Activated T-helper 1 cell treated with anti-CD3 and anti-CD28 coated beads, Interleukin-12 subunit alpha, Interleukin-12 subunit beta, Interleukin-2, Interleukin-4 antibody, amounts not matched to agents 30 ng/mL and 10 ng/mL and 1 ng/mL, durations not matched to agents 14 hours and 24 hours and 36 hours (primary cell): Measurements from ENCODE around the gene GTPBP6. TPM values are rescaled to one million over a fixed set of nuclear protein-coding genes. Genes with fewer than 3 reads are reported as not detected.

Experiments
- DNase-seq: peaks from one replicate; pipeline ENCODE4 v3.0.0; 2021; ENCODE audit warnings: low spot score
- H3K27ac Mint-ChIP-seq: one replicate; pipeline ENCODE4 v1.8.0; 2021; ENCODE audit warnings: mild to moderate bottlenecking, mixed read lengths
- H3K27me3 Mint-ChIP-seq: one replicate; pipeline ENCODE4 v1.8.0; 2022; ENCODE audit warnings: mild to moderate bottlenecking, moderate library complexity, mixed read lengths; ENCODE audit not compliant: insufficient read depth
- H3K36me3 Mint-ChIP-seq: one replicate; pipeline ENCODE4 v1.8.0; 2021; ENCODE audit warnings: low read depth, mixed read lengths
- H3K4me1 Mint-ChIP-seq: one replicate; pipeline ENCODE4 v1.8.0; 2021; ENCODE audit warnings: low read depth, mixed read lengths
- H3K4me3 Mint-ChIP-seq: one replicate; pipeline ENCODE4 v1.8.0; 2021; ENCODE audit warnings: mild to moderate bottlenecking, moderate library complexity, mixed read lengths
- H3K9me3 Mint-ChIP-seq: one replicate; pipeline ENCODE4 v1.8.0; 2021; ENCODE audit warnings: mixed read lengths
- intact Hi-C: fragments of 100-400 bp; cut with micrococcal nuclease; formaldehyde crosslinking; loops from one replicate; pipeline ENCODE4 v1.15.1; 2024
- total RNA-seq: library from RNA; stranded (reverse); gene quantifications from 2 replicates; pipeline ENCODE4 v1.2.3, GENCODE V29; 2022

GTPBP6 gene, protein sequence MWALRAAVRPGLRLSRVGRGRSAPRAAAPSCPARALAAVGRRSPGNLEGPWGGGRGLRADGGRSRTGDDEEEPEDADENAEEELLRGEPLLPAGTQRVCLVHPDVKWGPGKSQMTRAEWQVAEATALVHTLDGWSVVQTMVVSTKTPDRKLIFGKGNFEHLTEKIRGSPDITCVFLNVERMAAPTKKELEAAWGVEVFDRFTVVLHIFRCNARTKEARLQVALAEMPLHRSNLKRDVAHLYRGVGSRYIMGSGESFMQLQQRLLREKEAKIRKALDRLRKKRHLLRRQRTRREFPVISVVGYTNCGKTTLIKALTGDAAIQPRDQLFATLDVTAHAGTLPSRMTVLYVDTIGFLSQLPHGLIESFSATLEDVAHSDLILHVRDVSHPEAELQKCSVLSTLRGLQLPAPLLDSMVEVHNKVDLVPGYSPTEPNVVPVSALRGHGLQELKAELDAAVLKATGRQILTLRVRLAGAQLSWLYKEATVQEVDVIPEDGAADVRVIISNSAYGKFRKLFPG
- 68.3 and 69.5 TPM in 2 replicates for total RNA-seq

DNA sequence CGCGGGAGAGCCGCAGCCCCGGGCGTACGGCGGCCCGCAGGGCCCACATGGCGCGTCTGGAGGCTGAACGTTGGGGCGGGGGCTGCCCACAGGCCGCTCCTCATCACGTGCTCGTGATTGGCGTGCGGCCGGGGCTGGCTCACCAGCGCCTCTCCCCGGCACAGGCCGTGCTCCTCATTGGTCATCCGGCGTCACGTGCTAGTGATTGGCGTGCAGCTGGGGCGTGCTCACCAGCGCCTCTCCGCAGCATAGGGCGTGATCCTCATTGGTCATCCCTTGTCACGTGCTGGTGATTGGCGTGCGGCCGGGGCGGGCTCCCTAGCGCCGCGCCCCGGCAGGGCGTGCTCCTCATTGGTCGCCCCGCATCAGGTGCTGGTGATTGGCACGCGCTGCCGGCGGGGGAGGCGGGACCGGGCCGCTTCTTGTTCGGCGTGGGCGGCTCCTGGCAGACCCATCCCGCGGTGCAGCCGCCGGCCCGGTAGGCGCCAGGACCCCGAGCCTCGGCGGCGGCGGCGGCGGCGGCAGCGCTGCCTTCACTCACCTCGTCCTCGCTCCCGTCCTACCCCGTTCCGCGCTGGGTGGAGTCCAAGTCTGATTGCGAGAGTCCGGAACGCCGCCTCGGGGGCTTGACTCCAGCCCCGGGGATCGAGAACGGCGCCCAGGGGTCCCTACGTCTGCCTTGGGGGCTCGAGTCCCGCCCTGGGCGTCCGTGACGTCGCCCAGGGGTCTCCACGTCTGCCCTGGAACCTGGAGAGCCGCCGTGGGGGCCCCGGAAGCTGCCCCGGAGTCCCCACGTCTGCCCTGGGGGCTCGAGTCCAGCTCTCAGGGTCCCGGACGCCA, at the start of gene GTPBP6:
TSS of gene GTPBP6 (minus strand) at position 58 of the 840 bp plus-strand sequence. CDS start at position 49, 9 bp downstream.
- peak; percentile 100 for DNase-seq
- Mint-ChIP-seq H3K27ac (peak within 1 kb of the TSS; percentile 94), H3K36me3 (peaks cover 4% of the 10 kb centered on the region), H3K27me3 (peaks cover 2% of the 10 kb centered on the region), H3K4me1 (peaks cover 18% of the 10 kb centered on the region), H3K4me3 (peak within 1 kb of the TSS; percentile 86), H3K9me3 (no peaks in the 10 kb centered on the region)
- intact Hi-C loops = loop anchor here (1.0 kb wide), 3 partner anchors 36 to 1073 kb away; partner anchors contain the start of gene SLC25A6

DNA sequence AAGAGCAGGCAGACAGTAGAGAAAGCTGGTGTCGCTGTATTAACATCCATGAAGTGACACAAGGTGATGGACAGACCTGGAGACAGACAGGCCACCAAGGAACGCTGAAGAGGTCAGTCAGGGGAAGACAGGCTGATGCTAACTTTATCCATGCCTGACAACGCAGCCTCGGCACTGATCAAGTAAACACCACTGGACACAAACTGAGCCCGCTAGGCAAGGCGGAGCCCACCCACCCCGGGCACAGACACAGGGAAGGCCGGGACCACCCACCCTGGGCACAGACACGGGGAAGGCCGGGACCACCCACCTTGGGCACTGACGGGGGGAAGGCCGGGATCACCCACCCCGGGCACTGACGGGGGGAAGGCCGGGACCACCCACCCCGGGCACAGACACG, 49.3 kb upstream of the GTPBP6 start:
- peaks cover 6% of the 10 kb centered on the region for H3K36me3 Mint-ChIP-seq
- intact Hi-C loops = no loop called here
- H3K9me3 Mint-ChIP-seq = peaks cover 10% of the 10 kb centered on the region
- peaks cover 16% of the 10 kb centered on the region for H3K27me3 Mint-ChIP-seq
- no peak for DNase-seq
- peaks cover 5% of the 10 kb centered on the region for H3K4me1 Mint-ChIP-seq
- no peak overlapping the region for H3K27ac Mint-ChIP-seq
- no peak overlapping the region for H3K4me3 Mint-ChIP-seq

DNA sequence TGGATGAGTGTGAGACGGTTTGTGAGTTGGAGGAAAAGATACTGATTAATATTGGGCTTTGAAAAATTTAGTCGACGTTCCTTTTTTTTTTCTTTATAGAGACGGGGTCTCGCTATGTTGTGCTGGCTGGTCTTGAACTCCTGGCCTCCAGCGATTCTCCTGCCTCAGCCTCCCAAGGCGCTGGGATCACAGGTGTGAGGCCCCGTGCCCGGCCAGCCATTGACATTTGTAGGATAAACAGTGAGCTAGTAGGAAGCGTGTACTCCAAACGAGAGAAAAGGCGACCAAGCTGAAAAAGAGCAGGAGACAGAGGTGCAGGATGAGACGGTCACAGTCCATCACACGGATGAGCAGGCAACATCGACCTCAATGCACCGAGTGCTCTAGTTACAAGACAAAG, 48.8 kb upstream of the GTPBP6 start:
- peaks cover 5% of the 10 kb centered on the region for H3K4me1 Mint-ChIP-seq
- intact Hi-C loops = no loop called here
- no peak for DNase-seq
- H3K27me3 Mint-ChIP-seq = peaks cover 13% of the 10 kb centered on the region
- peaks cover 9% of the 10 kb centered on the region for H3K36me3 Mint-ChIP-seq
- no peak overlapping the region for H3K27ac Mint-ChIP-seq
- no peak overlapping the region for H3K4me3 Mint-ChIP-seq
- peaks cover 11% of the 10 kb centered on the region for H3K9me3 Mint-ChIP-seq

DNA sequence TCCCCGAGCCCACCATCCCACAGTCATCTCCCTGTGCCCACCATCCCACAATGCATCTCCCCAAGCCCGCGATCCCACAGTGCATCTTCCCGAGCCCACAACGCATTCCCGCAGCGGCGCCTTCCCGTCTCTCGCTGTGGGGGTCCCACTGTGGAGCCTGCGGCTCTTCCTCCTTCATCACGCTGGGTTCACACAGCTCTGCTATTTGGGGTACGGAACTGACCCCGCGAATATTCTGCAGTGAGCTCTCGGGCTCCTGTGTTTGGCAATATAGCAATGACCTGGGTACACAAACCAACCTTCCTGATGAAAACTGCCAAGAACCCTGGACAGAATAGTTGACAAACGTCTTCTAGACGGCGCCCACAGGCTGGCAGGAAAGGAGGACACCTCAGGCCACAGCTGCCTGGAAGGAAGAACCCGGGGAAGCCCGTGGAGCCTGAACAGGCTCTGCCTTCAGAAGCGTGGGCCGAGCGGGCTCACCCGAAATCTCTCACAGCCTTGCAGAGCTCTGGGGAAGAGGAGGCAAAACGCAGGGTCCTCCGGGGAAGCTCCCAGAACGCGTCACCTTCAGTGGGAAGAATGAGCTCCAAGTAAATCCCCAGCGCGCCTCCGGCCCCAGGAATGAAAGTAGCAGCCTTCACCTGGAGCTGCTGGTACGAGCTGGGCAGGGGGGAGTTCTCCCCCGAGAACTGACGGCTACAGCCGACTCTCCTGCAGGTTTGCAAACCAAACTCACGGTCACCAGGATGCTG, 45.2 kb upstream of the GTPBP6 start:
- no peaks in the 10 kb centered on the region for H3K4me1 Mint-ChIP-seq
- H3K27ac Mint-ChIP-seq = no peak overlapping the region
- H3K9me3 Mint-ChIP-seq = peaks cover 35% of the 10 kb centered on the region
- no peak for DNase-seq
- H3K4me3 Mint-ChIP-seq = no peak overlapping the region
- intact Hi-C loops = no loop called here
- no peaks in the 10 kb centered on the region for H3K27me3 Mint-ChIP-seq
- H3K36me3 Mint-ChIP-seq = peaks cover 27% of the 10 kb centered on the region

DNA sequence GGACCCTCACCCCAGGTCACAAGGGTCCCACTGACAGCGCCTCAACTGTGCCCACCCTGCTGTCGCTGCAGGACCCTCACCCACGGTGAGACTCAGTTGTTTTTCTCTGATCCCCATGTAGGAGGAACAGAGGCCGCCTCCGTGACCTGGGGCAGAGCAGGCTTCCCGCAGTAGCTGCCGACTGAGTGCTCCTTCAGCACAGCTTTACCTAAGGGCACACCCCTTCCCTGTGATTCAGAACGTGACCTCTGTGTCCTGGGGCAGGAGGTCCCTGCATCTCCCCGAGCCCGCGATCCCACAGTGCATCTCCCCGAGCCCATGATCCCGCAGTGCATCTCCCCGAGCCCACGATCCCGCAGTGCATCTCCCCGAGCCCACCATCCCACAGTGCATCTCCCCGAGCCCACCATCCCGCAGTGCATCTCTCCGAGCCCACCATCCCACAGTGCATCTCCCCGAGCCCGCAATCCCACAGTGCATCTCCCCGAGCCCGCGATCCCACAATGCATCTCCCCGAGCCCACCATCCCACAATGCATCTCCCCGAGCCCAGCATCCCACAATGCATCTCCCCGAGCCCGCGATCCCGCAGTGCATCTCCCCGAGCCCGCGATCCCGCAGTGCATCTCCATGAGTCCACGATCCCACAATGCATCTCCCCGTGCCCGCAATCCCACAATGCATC, 44.5 kb upstream of the GTPBP6 start:
- Mint-ChIP-seq H3K4me3 (no peak overlapping the region), H3K36me3 (peaks cover 28% of the 10 kb centered on the region), H3K9me3 (peaks cover 35% of the 10 kb centered on the region), H3K27me3 (no peaks in the 10 kb centered on the region), H3K4me1 (no peaks in the 10 kb centered on the region), H3K27ac (no peak overlapping the region)
- intact Hi-C loops = no loop called here
- DNase-seq = no peak

DNA sequence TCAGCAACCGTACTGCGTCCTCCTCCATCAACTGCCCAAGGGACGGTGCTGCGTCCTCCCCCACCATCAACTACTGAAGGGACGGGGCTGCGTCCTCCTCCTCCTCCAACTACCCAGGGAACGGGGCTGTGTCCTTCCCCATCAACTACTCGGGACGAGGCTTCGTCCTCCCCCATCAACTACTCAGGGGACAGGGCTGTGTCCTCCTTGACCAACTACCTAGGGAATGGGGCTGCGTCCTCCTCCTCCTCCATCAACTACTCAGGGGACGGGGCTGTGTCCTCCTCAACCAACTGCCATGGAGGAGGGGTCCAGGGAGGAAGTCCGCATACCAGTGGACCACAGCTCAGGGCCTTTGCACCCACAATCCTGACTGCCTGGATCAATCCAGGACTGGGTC, 43.8 kb upstream of the GTPBP6 start:
- Mint-ChIP-seq H3K27me3 (no peaks in the 10 kb centered on the region), H3K27ac (no peak overlapping the region), H3K9me3 (peaks cover 41% of the 10 kb centered on the region), H3K36me3 (peaks cover 34% of the 10 kb centered on the region), H3K4me3 (peak overlapping the region; percentile 37), H3K4me1 (peaks cover 6% of the 10 kb centered on the region)
- no peak for DNase-seq
- intact Hi-C loops = no loop called here

DNA sequence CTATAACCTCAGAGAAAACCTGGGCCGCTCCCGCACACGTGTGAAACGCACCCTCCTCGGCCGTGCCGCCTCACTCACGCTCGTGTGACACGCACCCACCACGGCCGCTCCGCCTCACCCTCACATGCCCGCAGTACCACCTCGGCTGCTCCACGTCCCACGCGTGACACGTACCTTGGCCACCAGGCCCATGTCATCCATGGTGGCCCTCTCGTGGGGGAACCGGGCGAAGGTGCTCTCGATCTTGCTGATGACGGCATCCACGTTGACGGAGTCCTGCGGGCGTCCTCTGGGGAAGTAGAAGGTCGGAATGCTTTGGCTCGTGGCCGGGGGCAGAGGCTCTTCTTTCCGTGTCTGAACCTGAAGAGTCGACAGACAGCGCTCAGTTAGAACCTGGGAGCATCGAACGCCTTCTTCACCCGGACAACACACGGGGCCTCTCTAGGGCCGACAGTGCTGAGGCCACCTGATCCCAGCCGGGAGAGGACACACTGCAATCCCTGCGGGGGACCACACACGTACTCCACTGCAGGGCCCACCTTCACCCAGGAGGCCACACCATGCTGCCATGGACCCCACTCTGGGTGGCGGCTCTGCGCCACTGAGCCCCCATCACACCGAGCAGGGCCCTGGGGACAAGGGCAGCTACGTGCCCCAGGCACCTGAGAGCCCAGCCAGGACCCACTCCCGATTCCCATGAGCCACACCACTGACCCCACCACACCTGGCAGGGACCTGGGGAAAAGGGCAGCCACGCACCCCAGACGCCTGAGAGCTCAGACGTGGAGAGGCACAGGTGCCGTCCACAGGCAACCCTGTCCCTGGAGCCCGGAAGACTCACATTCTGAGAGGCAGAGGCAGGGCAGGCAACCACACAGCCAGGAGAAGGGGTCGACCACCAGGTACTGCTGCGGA, 42.9 kb upstream of the GTPBP6 start:
- Mint-ChIP-seq H3K4me3 (no peak overlapping the region), H3K9me3 (peaks cover 45% of the 10 kb centered on the region), H3K4me1 (peaks cover 13% of the 10 kb centered on the region), H3K27me3 (no peaks in the 10 kb centered on the region), H3K27ac (no peak overlapping the region), H3K36me3 (peaks cover 39% of the 10 kb centered on the region)
- intact Hi-C loops = no loop called here
- no peak for DNase-seq

DNA sequence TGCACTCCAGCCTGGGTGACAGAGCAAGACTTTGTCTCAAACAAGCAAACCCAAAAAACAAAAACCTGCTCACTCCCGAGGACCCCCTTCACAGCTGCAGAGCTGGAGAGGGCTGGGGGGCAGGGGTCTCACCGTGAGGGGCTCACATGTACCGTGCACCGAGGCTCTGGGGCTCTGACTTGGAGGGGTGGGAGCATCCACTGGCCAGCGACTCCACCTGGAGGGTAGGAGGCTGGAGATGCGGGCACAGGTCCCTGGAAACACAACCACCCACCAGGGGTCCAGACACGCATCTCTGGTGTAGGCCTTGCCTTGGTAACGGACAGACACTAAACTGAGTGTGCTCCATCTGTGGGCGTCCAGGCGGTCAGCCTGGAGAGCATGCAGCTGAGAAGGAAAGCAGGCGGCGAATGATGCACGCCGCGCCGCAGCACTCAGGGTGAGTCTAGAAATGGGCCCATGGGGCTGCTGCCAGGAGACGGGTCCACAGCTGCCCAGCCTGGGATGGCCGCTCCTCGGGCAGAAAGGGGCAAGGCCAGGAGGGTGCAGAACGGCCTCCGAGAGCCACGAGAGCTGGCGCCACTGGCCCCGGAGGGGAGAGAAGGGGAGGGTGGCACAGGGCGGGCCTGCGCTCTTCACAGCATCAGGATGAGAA, 42.0 kb upstream of the GTPBP6 start:
- no peak overlapping the region for H3K27ac Mint-ChIP-seq
- no peak overlapping the region for H3K4me3 Mint-ChIP-seq
- H3K36me3 Mint-ChIP-seq = peaks cover 39% of the 10 kb centered on the region
- peaks cover 13% of the 10 kb centered on the region for H3K4me1 Mint-ChIP-seq
- no peak for DNase-seq
- H3K27me3 Mint-ChIP-seq = no peaks in the 10 kb centered on the region
- H3K9me3 Mint-ChIP-seq = peaks cover 45% of the 10 kb centered on the region
- intact Hi-C loops = no loop called here

DNA sequence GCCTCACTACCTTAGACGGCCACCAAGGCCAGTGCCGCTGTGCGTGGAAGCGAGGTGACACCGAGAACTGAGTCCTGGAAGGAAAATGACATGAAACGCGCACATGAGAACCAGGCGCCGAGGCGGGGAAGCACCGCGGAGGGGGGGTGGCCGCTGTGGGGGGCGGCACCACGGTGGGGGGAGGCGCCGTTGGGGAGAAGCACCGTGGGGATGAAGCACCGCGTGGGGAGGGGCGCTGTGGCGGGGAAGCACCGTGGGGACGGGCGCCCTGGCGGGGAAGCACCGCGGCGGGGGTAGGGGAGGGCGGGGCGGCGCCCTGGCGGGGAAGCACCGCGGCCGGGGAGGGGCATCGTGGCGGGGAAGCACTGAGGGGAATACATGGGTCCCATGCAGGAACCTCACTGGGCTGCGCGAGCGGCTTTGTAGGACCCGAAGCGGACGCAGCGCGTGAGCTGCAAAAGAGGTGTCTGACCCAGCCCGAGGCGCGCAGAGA, 40.1 kb upstream of the GTPBP6 start:
- H3K36me3 Mint-ChIP-seq = peaks cover 39% of the 10 kb centered on the region

DNA sequence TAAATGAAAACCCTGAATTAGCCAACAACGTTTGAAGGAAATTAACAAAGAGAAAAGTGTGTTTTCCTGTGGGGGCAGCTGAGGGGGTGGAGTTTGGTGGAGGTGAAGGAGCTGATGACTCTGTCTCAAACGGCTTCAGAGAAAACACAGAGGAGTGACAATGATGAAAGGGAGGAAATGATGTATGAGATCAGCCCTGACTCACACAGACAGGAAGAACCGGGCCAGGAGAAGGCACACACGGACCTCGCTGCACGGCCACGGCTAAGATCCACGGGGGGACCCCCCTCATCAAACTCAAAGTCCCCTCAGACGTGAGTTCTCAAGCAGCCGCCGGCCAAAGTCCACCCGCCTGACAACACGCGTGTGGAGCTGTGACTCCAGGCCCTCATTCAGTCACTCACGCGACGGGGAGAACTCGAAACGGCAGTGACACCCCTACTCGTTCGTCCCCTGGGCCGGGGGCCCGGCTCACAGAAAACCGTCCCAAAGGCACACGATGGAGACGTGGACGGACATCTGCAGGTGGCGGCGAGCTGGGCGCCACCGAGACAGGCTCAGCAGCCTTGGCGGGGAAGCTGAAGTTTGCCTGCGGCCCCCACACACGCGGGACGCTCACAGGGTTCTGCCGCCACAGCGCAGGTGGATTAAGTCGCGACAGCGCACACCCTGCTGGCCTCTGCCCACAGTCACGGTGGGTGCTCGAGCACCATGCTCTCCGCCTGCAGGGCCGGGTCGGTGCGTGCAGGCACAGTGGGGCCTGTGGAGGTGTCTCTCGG, 39.3 kb upstream of the GTPBP6 start:
- Mint-ChIP-seq H3K36me3 (peaks cover 39% of the 10 kb centered on the region), H3K9me3 (peaks cover 36% of the 10 kb centered on the region), H3K27me3 (no peaks in the 10 kb centered on the region), H3K4me1 (peaks cover 13% of the 10 kb centered on the region), H3K27ac (peak overlapping the region; percentile 88), H3K4me3 (peak overlapping the region; percentile 56)
- intact Hi-C loops = loop anchor here (1.0 kb wide), 2 partner anchors 16 to 29 kb away; no protein-coding TSS in a partner anchor
- DNase-seq = peak; percentile 32

More for the DNA sequence above, 40.1 kb upstream of the GTPBP6 start:
- peaks cover 13% of the 10 kb centered on the region for H3K4me1 Mint-ChIP-seq
- peaks cover 44% of the 10 kb centered on the region for H3K9me3 Mint-ChIP-seq
- no peak for DNase-seq
- H3K27me3 Mint-ChIP-seq = no peaks in the 10 kb centered on the region
- intact Hi-C loops = no loop called here
- H3K27ac Mint-ChIP-seq = no peak overlapping the region
- no peak overlapping the region for H3K4me3 Mint-ChIP-seq
